ENCODE results near the gene PAK1. TPM values are rescaled to one million over a fixed set of nuclear protein-coding genes. Genes with fewer than 3 reads are reported as not detected.

Gene PAK1
- total RNA-seq, 1 donor from 2014 or later = 41.0 TPM

DNA sequence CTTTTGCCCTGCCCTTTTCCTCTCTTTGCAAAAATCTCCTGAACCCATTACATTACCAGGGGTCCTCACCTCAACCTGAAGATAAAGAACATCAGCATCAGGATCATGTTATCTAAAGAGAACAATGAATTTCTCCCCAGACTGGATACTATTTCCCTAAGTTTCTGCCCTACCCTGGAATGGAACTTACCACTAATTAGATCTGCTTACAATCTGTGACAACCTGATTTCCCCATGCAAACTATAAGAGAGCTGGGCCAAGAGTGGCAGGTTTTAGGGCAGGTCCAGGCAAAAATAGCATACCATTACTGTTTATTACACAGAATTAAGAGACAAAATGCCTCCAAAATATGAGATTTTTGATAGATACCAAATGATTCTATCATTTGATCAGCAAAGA is 114.4 kb downstream of the PAK1 start:
- H3K9ac ChIP-seq (ENCODE audit: low read length) = no peak overlapping the region
- Mint-ChIP-seq H3K36me3 (ENCODE audit: low read depth, unreplicated experiment) (peaks cover 28% of the 10 kb centered on the region), H3K27ac (ENCODE audit: unreplicated experiment) (no peak overlapping the region), H3K4me1 (ENCODE audit: low read depth, unreplicated experiment) (peaks cover 8% of the 10 kb centered on the region), H3K9me3 (ENCODE audit: unreplicated experiment) (peaks cover 9% of the 10 kb centered on the region), H3K4me3 (ENCODE audit: unreplicated experiment) (no peak overlapping the region), H3K27me3 (ENCODE audit: low read depth, unreplicated experiment) (no peaks in the 10 kb centered on the region)
- H3K4me2 ChIP-seq (ENCODE audit: low read length) = no peak overlapping the region
- H3K27ac ChIP-seq (ENCODE audit: low read depth, low read length) = no peak overlapping the region
- H2AFZ ChIP-seq (ENCODE audit: low read depth, low read length) = no peak overlapping the region
- FAIRE-seq (no peak), DNase-seq (ENCODE audit: low read depth) (no peak)
- no peak overlapping the region for H3K4me3 ChIP-seq (ENCODE audit: insufficient read depth, low read depth, low read length)
- TF ChIP-seq EZH2 (IDR thresholded peaks at IDR 0.05; ENCODE audit: insufficient read depth, low read length) = no peak
- TF ChIP-seq, protein P1, sequence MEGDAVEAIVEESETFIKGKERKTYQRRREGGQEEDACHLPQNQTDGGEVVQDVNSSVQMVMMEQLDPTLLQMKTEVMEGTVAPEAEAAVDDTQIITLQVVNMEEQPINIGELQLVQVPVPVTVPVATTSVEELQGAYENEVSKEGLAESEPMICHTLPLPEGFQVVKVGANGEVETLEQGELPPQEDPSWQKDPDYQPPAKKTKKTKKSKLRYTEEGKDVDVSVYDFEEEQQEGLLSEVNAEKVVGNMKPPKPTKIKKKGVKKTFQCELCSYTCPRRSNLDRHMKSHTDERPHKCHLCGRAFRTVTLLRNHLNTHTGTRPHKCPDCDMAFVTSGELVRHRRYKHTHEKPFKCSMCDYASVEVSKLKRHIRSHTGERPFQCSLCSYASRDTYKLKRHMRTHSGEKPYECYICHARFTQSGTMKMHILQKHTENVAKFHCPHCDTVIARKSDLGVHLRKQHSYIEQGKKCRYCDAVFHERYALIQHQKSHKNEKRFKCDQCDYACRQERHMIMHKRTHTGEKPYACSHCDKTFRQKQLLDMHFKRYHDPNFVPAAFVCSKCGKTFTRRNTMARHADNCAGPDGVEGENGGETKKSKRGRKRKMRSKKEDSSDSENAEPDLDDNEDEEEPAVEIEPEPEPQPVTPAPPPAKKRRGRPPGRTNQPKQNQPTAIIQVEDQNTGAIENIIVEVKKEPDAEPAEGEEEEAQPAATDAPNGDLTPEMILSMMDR (IDR thresholded peaks at IDR 0.05; ENCODE audit: insufficient read depth, low read depth, low read length) = no peak
- H3K27me3 ChIP-seq (ENCODE audit: insufficient read depth, low read length) = no peaks in the 10 kb centered on the region
- no peaks in the 10 kb centered on the region for H3K9me3 ChIP-seq (ENCODE audit: insufficient read depth, low read depth, low read length)
- no peaks in the 10 kb centered on the region for H4K20me1 ChIP-seq (ENCODE audit: insufficient read depth, low read length)
- no peaks in the 10 kb centered on the region for H3K79me2 ChIP-seq (ENCODE audit: insufficient read depth, low read length)
- no peaks in the 10 kb centered on the region for H3K4me1 ChIP-seq (ENCODE audit: insufficient read depth, low read length)
- no peaks in the 10 kb centered on the region for H3K36me3 ChIP-seq (ENCODE audit: insufficient read depth, low read length)

DNA sequence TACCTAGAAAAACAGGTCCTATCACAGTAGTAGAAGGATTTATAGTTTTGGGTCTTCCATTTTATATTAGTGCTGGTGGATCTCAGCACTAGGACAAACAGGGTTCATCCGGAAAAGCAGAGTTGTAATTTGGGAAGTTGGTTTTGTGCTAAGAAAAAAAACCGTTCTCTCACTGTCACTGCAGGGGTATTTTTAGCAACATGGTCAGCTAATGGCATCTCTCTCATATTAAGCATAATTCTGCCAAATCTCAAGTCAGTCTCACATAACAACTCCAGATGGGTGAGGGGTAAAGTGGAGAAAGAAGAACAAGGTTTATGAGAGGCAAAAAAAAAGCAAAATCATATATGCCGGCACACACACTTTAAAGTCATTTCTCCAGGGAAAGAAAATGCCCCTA is 120.8 kb downstream of the PAK1 start:
- Histone ChIP-seq H3K27ac (ENCODE audit: low read depth, low read length) (no peak overlapping the region), H3K79me2 (ENCODE audit: insufficient read depth, low read length) (no peaks in the 10 kb centered on the region), H3K9ac (ENCODE audit: low read length) (no peak overlapping the region), H4K20me1 (ENCODE audit: insufficient read depth, low read length) (no peaks in the 10 kb centered on the region), H3K4me3 (ENCODE audit: insufficient read depth, low read depth, low read length) (no peak overlapping the region), H3K4me2 (ENCODE audit: low read length) (no peak overlapping the region), H3K9me3 (ENCODE audit: insufficient read depth, low read depth, low read length) (no peaks in the 10 kb centered on the region), H3K4me1 (ENCODE audit: insufficient read depth, low read length) (no peaks in the 10 kb centered on the region), H2AFZ (ENCODE audit: low read depth, low read length) (no peak overlapping the region), H3K36me3 (ENCODE audit: insufficient read depth, low read length) (peaks cover 3% of the 10 kb centered on the region), H3K27me3 (ENCODE audit: insufficient read depth, low read length) (no peaks in the 10 kb centered on the region)
- TF ChIP-seq, protein P1 (IDR thresholded peaks at IDR 0.05; ENCODE audit: insufficient read depth, low read depth, low read length) = no peak
- TF ChIP-seq EZH2 (IDR thresholded peaks at IDR 0.05; ENCODE audit: insufficient read depth, low read length) = no peak
- Mint-ChIP-seq H3K4me3 (ENCODE audit: unreplicated experiment) (no peak overlapping the region), H3K9me3 (ENCODE audit: unreplicated experiment) (no peaks in the 10 kb centered on the region), H3K4me1 (ENCODE audit: low read depth, unreplicated experiment) (peaks cover 13% of the 10 kb centered on the region), H3K27me3 (ENCODE audit: low read depth, unreplicated experiment) (no peaks in the 10 kb centered on the region), H3K27ac (ENCODE audit: unreplicated experiment) (no peak overlapping the region), H3K36me3 (ENCODE audit: low read depth, unreplicated experiment) (peaks cover 5% of the 10 kb centered on the region)
- FAIRE-seq (peak; percentile 37), DNase-seq (ENCODE audit: low read depth) (peak; percentile 31)

DNA sequence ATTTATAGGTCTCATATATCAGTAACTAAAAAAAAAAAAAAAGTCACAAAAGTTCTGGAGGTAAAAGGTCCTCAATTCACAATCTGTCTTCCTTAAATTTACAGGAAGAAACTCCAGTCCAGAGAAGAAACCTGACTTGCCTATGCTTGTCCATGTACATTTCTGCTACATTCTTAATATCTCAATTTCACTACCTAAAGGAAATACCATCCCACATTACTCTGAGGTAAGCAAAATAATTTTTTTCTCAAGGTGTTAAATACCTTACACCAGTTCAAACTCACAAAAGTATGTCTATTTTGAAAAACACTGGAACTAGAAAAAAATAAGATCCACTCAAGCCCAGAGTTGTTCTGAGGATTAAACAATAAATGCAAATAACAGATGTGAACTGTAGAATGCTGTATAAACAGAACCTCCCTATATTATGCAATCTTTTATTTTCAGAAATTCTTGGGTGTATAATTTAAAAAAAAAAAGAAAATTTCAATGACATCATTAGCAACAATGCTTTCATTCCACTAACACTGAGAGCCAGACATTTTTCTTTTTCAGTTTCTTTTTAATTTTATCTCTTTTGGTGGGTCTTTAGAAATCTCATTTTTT is 122.5 kb downstream of the PAK1 start:
- no peak overlapping the region for H3K9ac ChIP-seq (ENCODE audit: low read length)
- Mint-ChIP-seq H3K4me1 (ENCODE audit: low read depth, unreplicated experiment) (peaks cover 25% of the 10 kb centered on the region), H3K9me3 (ENCODE audit: unreplicated experiment) (no peaks in the 10 kb centered on the region), H3K27me3 (ENCODE audit: low read depth, unreplicated experiment) (no peaks in the 10 kb centered on the region), H3K27ac (ENCODE audit: unreplicated experiment) (no peak overlapping the region), H3K36me3 (ENCODE audit: low read depth, unreplicated experiment) (peaks cover 1% of the 10 kb centered on the region), H3K4me3 (ENCODE audit: unreplicated experiment) (no peak overlapping the region)
- H4K20me1 ChIP-seq (ENCODE audit: insufficient read depth, low read length) = no peaks in the 10 kb centered on the region
- no peak for TF ChIP-seq EZH2 (IDR thresholded peaks at IDR 0.05; ENCODE audit: insufficient read depth, low read length)
- TF ChIP-seq, protein P1 (IDR thresholded peaks at IDR 0.05; ENCODE audit: insufficient read depth, low read depth, low read length) = no peak
- no peaks in the 10 kb centered on the region for H3K9me3 ChIP-seq (ENCODE audit: insufficient read depth, low read depth, low read length)
- no peak overlapping the region for H3K4me2 ChIP-seq (ENCODE audit: low read length)
- no peak overlapping the region for H3K4me3 ChIP-seq (ENCODE audit: insufficient read depth, low read depth, low read length)
- FAIRE-seq (peak; percentile 23), DNase-seq (ENCODE audit: low read depth) (no peak)
- H2AFZ ChIP-seq (ENCODE audit: low read depth, low read length) = no peak overlapping the region
- no peak overlapping the region for H3K27ac ChIP-seq (ENCODE audit: low read depth, low read length)
- peaks cover 3% of the 10 kb centered on the region for H3K36me3 ChIP-seq (ENCODE audit: insufficient read depth, low read length)
- H3K4me1 ChIP-seq (ENCODE audit: insufficient read depth, low read length) = peaks cover 10% of the 10 kb centered on the region
- no peaks in the 10 kb centered on the region for H3K79me2 ChIP-seq (ENCODE audit: insufficient read depth, low read length)
- no peaks in the 10 kb centered on the region for H3K27me3 ChIP-seq (ENCODE audit: insufficient read depth, low read length)
